ENCODE measurements around the gene DZIP3.

Gene DZIP3

GRCh38 chr3:108724101-108724500 is 134.6 kb downstream of the DZIP3 start:
- H3K4me3 ChIP-seq = no peak overlapping the region
- H3K27ac ChIP-seq = no peak overlapping the region
- no peak overlapping the region for H3K9ac ChIP-seq (ENCODE audit: insufficient read length)
- no peaks in the 10 kb centered on the region for H3K9me3 ChIP-seq (ENCODE audit: low read depth, low read length)
- DNase-seq (ENCODE audit: low read depth, low spot score) = no peak
- no peak for TF ChIP-seq FOXP2 (optimal IDR thresholded peaks at IDR 0.05; ENCODE audit: control extremely low read depth, extremely low read length, insufficient read depth)
- TF ChIP-seq POLR2AphosphoS5 (IDR thresholded peaks at IDR 0.05; ENCODE audit: borderline replicate concordance, low read depth, low read length) = no peak
- no peak for TF ChIP-seq EZH2 (IDR thresholded peaks at IDR 0.05)
- H3K36me3 ChIP-seq (ENCODE audit: insufficient read depth, low read length) = no peaks in the 10 kb centered on the region

GRCh38 chr3:108728105-108728504 is 138.6 kb downstream of the DZIP3 start:
- TF ChIP-seq POLR2AphosphoS5 (IDR thresholded peaks at IDR 0.05; ENCODE audit: borderline replicate concordance, low read depth, low read length) (no peak), EZH2 (IDR thresholded peaks at IDR 0.05) (no peak)
- Histone ChIP-seq H3K9me3 (ENCODE audit: low read depth, low read length) (no peaks in the 10 kb centered on the region), H3K4me3 (no peak overlapping the region), H3K36me3 (ENCODE audit: insufficient read depth, low read length) (no peaks in the 10 kb centered on the region), H3K9ac (ENCODE audit: insufficient read length) (no peak overlapping the region), H3K27ac (no peak overlapping the region)
- no peak for DNase-seq (ENCODE audit: low read depth, low spot score)

GRCh38 chr3:108728934-108729333 is 139.4 kb downstream of the DZIP3 start:
- DNase-seq (ENCODE audit: low read depth, low spot score) = no peak
- no peaks in the 10 kb centered on the region for H3K9me3 ChIP-seq (ENCODE audit: low read depth, low read length)
- no peaks in the 10 kb centered on the region for H3K36me3 ChIP-seq (ENCODE audit: insufficient read depth, low read length)
- H3K27ac ChIP-seq = no peak overlapping the region
- H3K4me3 ChIP-seq = no peak overlapping the region
- TF ChIP-seq POLR2AphosphoS5 (IDR thresholded peaks at IDR 0.05; ENCODE audit: borderline replicate concordance, low read depth, low read length) = no peak
- TF ChIP-seq EZH2 (IDR thresholded peaks at IDR 0.05) = no peak
- TF ChIP-seq FOXP2 (optimal IDR thresholded peaks at IDR 0.05; ENCODE audit: control extremely low read depth, extremely low read length, insufficient read depth) = no peak
- no peak overlapping the region for H3K9ac ChIP-seq (ENCODE audit: insufficient read length)

GRCh38 chr3:108736821-108737220 is 147.3 kb downstream of the DZIP3 start:
- Histone ChIP-seq H3K27ac (no peak overlapping the region), H3K9ac (ENCODE audit: insufficient read length) (no peak overlapping the region), H3K4me3 (no peak overlapping the region), H3K36me3 (ENCODE audit: insufficient read depth, low read length) (no peaks in the 10 kb centered on the region), H3K9me3 (ENCODE audit: low read depth, low read length) (no peaks in the 10 kb centered on the region)
- DNase-seq (ENCODE audit: low read depth, low spot score) = no peak
- no peak for TF ChIP-seq EZH2 (IDR thresholded peaks at IDR 0.05)
- no peak for TF ChIP-seq FOXP2 (optimal IDR thresholded peaks at IDR 0.05; ENCODE audit: control extremely low read depth, extremely low read length, insufficient read depth)
- TF ChIP-seq POLR2AphosphoS5 (IDR thresholded peaks at IDR 0.05; ENCODE audit: borderline replicate concordance, low read depth, low read length) = no peak

- Histone ChIP-seq H3K27ac (no peak overlapping the region), H3K9ac (ENCODE audit: insufficient read length) (no peak overlapping the region), H3K9me3 (ENCODE audit: low read depth, low read length) (no peaks in the 10 kb centered on the region), H3K4me3 (no peak overlapping the region), H3K36me3 (ENCODE audit: insufficient read depth, low read length) (no peaks in the 10 kb centered on the region)
- no peak for TF ChIP-seq POLR2AphosphoS5 (IDR thresholded peaks at IDR 0.05; ENCODE audit: borderline replicate concordance, low read depth, low read length)
- no peak for TF ChIP-seq EZH2 (IDR thresholded peaks at IDR 0.05)
- no peak for TF ChIP-seq FOXP2 (optimal IDR thresholded peaks at IDR 0.05; ENCODE audit: control extremely low read depth, extremely low read length, insufficient read depth)
- no peak for DNase-seq (ENCODE audit: low read depth, low spot score)
Measured at GRCh38 chr3:108742929-108743328, 153.4 kb downstream of the DZIP3 start.

All from SK-N-MC (cell line).